ENCODE measurements around the gene ZNF45. TPM values are rescaled to one million over a fixed set of nuclear protein-coding genes. Genes with fewer than 3 reads are reported as not detected.

ZNF45 gene
- 1 to 10 TPM; 3.5 to 9.5 (median 4.9) TPM for total RNA-seq
- 1 to 10 TPM; 2.0 to 7.2 (median 2.3) TPM for polyA plus RNA-seq
- long read RNA-seq, donor 1, partial matches to known transcripts: 0 of 5 reads
- long read RNA-seq, donor 1, other reads (novel, unspliced or antisense): 5 of 5 reads
- long read RNA-seq, donor 2, partial matches to known transcripts: 0 of 7 reads
- long read RNA-seq, donor 2, other reads (novel, unspliced or antisense): 7 of 7 reads

DNA sequence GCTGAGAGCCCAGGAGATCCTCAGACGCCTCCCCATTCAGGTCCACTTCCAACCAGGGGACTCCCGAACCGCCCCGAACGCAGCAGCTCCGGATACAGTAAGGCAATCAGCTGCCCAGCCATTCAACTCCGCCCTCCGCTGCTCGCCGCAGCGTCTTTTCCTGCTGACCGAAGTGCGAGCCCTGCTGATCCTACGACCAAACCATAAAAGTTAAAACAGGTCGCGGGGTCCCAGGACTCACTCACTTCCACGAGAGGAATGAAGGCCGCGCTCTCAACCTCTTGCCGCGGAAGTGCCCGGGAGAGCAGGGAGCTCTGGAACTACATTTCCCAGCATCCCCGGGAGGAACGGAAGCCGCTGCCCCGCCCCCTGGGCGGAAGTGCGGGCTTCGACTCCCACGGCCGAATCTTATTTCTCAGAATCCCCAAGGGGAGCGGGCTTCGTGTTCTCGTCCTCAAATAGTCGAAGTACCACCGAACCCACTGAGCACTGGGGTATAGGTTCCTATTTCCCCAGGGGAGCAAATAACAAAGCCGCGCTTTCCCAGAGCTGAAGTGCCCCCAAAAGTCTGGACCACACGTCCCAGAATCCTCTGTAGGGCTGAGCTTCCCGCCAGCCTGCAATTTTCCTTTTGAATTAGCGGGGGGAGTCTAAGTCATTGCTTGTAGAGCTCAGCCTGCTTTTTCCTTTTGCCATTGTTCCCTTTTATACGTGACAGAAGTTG, at the start of gene ZNF45:
Gene ZNF45 (minus strand): TSS at position 298 of the 724 bp plus-strand sequence. CDS start 13,097 bp downstream, outside the sequence.
- Histone ChIP-seq H3K27ac (peak within 1 kb of the TSS; percentile 85), H3K4me3 (peak within 1 kb of the TSS; percentile 87), H3K27me3 (ENCODE audit: insufficient read depth in 3 of 3, low read length in 2 of 3) (no peaks in the 10 kb centered on the region), H3K36me3 (ENCODE audit: insufficient read depth in 1 of 2, low read depth in 1 of 2) (peaks cover 3 to 31% of the 10 kb centered on the region in 2 donors), H3K9me3 (peaks cover 11% of the 10 kb centered on the region), H3K4me1 (peaks cover 14% of the 10 kb centered on the region)
- ATAC-seq (peak; percentile 98 to 100 (median 100)), DNase-seq (peak; percentile 88 to 93)
- 0% methylated on average over 41 to 42 of the region's 42 CpGs for WGBS, 3 donors
- intact Hi-C loops (cut with DNase I): loop anchor here in 1 of 2 donors (2.0 kb wide), 1 partner anchor 16 kb away; the partner anchor contains the start of gene ZNF221
- TF ChIP-seq, protein P1, sequence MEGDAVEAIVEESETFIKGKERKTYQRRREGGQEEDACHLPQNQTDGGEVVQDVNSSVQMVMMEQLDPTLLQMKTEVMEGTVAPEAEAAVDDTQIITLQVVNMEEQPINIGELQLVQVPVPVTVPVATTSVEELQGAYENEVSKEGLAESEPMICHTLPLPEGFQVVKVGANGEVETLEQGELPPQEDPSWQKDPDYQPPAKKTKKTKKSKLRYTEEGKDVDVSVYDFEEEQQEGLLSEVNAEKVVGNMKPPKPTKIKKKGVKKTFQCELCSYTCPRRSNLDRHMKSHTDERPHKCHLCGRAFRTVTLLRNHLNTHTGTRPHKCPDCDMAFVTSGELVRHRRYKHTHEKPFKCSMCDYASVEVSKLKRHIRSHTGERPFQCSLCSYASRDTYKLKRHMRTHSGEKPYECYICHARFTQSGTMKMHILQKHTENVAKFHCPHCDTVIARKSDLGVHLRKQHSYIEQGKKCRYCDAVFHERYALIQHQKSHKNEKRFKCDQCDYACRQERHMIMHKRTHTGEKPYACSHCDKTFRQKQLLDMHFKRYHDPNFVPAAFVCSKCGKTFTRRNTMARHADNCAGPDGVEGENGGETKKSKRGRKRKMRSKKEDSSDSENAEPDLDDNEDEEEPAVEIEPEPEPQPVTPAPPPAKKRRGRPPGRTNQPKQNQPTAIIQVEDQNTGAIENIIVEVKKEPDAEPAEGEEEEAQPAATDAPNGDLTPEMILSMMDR (IDR thresholded peaks at IDR 0.05): no peak

DNA sequence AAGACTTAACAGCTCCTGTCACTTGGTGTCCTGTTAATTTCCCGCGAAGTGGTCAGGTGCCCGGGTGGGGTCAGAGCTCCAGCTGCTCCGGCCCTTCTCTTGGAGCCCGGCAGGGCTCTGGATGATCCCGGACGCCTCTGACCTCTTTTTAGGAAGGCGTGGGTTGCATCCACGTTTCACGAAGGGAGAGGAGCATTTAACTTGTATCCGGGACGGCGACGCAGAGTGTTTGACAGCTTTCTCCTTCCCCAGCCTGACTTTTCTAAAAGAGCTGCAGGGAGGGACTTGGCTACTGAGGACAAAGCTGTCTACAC, 49.6 kb upstream of the ZNF45 start:
- H3K4me1 ChIP-seq: peaks cover 4% of the 10 kb centered on the region
- ATAC-seq (peak in 3 of 4 donors; percentile 24 to 39 (median 38)), DNase-seq (peak in 1 of 2 donors; percentile 14)
- 1 to 4% (median 2%) methylated on average over 14 of the region's 14 CpGs for WGBS, 3 donors
- H3K27ac ChIP-seq: peak overlapping the region; percentile 62
- no peaks in the 10 kb centered on the region for H3K27me3 ChIP-seq (ENCODE audit: insufficient read depth in 3 of 3, low read length in 2 of 3)
- intact Hi-C loops (cut with DNase I): loop anchor here (2.0 to 10.0 kb wide), 2 partner anchors 14 to 110 kb away; partner anchors contain the start of gene ZNF224 (in 1 of the 2)
- TF ChIP-seq, protein P1 (IDR thresholded peaks at IDR 0.05): no peak
- peaks cover 11 to 16% of the 10 kb centered on the region in 2 donors for H3K36me3 ChIP-seq (ENCODE audit: insufficient read depth in 1 of 2, low read depth in 1 of 2)
- peak overlapping the region; percentile 81 for H3K4me3 ChIP-seq
- H3K9me3 ChIP-seq: peaks cover 77% of the 10 kb centered on the region

DNA sequence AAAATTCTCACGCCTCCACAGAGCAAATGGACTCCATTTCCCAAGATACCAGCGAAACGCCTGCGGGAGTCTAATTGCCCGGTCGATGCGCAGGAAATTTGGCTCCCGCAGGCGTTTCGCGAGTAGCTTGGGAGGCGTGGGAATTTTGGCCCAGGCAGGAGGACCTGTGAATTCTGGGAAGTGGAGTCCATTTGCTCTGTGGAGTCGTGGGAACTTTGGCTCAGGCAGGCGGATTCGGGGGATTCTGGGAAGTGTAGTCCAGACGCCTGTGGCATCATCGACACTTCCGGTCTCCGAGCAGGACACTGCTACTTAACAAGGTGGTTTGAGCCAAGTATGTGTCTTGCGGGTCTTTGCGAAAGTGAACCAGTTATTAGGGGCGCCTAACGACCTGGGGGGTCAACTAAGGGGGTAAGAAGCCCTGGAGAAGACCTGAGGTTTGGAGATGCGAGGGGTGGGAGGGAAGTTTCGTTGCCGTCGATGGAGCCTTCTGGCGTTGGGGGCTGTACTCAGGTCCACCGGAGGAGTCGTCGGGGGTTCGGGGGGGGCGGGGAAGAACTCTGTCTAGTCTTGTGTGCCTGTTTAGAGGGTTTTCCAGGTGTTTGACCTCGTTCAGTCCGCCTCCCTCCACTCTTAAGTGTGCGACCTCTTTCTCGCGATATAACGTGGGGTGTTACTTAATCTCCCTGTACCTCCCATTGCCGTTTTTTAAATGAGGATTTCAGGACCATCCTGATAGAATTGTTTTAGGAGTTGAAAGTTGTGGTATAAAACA, 49.0 kb upstream of the ZNF45 start, which contains the start of gene ZNF155:
Gene ZNF155 (plus strand): TSS at position 277 of the 775 bp plus-strand sequence. CDS start 4,356 bp downstream, outside the sequence.
- Histone ChIP-seq H3K27me3 (ENCODE audit: insufficient read depth in 3 of 3, low read length in 2 of 3) (no peaks in the 10 kb centered on the region), H3K36me3 (ENCODE audit: insufficient read depth in 1 of 2, low read depth in 1 of 2) (peaks cover 6 to 10% of the 10 kb centered on the region in 2 donors), H3K4me3 (peak within 1 kb of the TSS; percentile 81), H3K27ac (peak within 1 kb of the TSS; percentile 62), H3K9me3 (peaks cover 79% of the 10 kb centered on the region), H3K4me1 (peaks cover 4% of the 10 kb centered on the region)
- peak; percentile 100 for ATAC-seq
- intact Hi-C loops (cut with DNase I): loop anchor here (2.0 to 10.0 kb wide), 2 partner anchors 15 to 111 kb away; partner anchors contain the start of gene ZNF224 (in 1 of the 2)
- peak; percentile 89 to 93 for DNase-seq
- 0 to 1% (median 1%) methylated on average over 39 to 40 of the region's 40 CpGs for WGBS, 3 donors
- TF ChIP-seq, protein P1 (IDR thresholded peaks at IDR 0.05): no peak

DNA sequence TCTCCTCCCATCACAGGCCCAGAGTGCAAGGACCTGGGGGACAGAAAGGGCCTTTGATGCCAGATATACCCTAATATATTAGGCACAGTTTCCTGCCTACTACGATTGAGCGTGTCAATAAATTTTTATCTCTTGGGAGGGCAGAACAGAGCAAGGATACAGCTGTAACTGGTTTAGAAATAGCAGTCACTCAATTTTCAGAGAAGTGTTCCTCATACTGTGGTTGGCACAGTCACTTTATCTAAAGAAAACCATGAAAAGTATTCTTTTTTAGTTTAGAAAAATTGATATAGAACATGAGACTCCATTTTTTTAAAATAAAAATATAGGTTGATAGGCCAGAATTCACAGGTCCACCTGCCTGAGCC, 48.4 kb upstream of the ZNF45 start:
- Histone ChIP-seq H3K27ac (peak overlapping the region; percentile 62), H3K36me3 (ENCODE audit: insufficient read depth in 1 of 2, low read depth in 1 of 2) (peaks cover 5 to 6% of the 10 kb centered on the region in 2 donors), H3K27me3 (ENCODE audit: insufficient read depth in 3 of 3, low read length in 2 of 3) (no peaks in the 10 kb centered on the region), H3K4me1 (peaks cover 4% of the 10 kb centered on the region), H3K9me3 (peaks cover 77% of the 10 kb centered on the region), H3K4me3 (peak overlapping the region; percentile 81)
- no peak for DNase-seq
- TF ChIP-seq, protein P1 (IDR thresholded peaks at IDR 0.05): no peak
- WGBS, 3 donors: 58 to 67% (median 59%) methylated on average over 2 of the region's 2 CpGs
- no peak for ATAC-seq
- intact Hi-C loops (cut with DNase I): loop anchor here in 1 of 2 donors (10.0 kb wide), 1 partner anchor 111 kb away; the partner anchor contains the start of gene ZNF224
